Gastroesophageal sphincter (tissue), 3 donors: ENCODE measurements around the gene SLC52A3.

Experiments
- EP300 ChIP-seq: sonication (generic); formaldehyde crosslinking; IDR thresholded peaks from one replicate; pipeline ENCODE4 v1.6.1; 2017; ENCODE audit warnings: antibody characterized with exemption, mild to moderate bottlenecking
- POLR2A ChIP-seq, 2 donors: fragments of 450-650 bp; IDR thresholded peaks; one replicate each; pipeline ENCODE4 v1.6.1; 2017; ENCODE audit warnings: antibody characterized with exemption in 2 of 2, mild to moderate bottlenecking in 2 of 2, moderate library complexity in 1 of 2
- POLR2AphosphoS5 ChIP-seq: sonication (generic); formaldehyde crosslinking; IDR thresholded peaks from one replicate; pipeline ENCODE4 v1.6.1; 2017; ENCODE audit warnings: antibody characterized with exemption
- TF ChIP-seq, protein P1 (sequence below), 4 experiments: fragments of 200-600 bp in 2 of 4; fragments of 450-650 bp in 2 of 4; sonication (generic) in 1 of 4; IDR thresholded peaks; one replicate each; pipeline ENCODE4 v1.5.1; 2017 to 2019; ENCODE audit warnings: antibody characterized with exemption in 4 of 4, mild to moderate bottlenecking in 2 of 4, moderate library complexity in 2 of 4

DNA sequence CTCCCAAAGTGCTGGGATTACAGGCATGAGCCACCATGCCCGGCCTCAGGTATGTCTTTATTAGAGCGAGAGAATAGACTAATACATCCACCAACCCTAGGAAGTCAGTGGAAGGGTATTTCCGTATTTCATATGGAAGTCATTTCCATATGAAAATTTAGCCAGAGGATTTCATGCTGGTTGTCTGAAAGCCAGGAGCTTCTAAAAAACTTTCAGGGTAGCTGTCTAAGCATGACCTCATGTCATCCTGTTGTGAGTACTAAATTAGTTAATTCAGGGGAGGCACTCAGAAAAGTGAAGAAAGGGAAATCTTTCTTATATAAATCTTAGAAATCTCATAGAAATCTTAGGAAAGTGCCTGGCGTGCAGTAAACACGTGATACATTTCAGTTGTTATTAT lies 16.5 kb downstream of the SLC52A3 start:
- TF ChIP-seq POLR2A (IDR thresholded peaks at IDR 0.05) = no peak
- TF ChIP-seq, protein P1, sequence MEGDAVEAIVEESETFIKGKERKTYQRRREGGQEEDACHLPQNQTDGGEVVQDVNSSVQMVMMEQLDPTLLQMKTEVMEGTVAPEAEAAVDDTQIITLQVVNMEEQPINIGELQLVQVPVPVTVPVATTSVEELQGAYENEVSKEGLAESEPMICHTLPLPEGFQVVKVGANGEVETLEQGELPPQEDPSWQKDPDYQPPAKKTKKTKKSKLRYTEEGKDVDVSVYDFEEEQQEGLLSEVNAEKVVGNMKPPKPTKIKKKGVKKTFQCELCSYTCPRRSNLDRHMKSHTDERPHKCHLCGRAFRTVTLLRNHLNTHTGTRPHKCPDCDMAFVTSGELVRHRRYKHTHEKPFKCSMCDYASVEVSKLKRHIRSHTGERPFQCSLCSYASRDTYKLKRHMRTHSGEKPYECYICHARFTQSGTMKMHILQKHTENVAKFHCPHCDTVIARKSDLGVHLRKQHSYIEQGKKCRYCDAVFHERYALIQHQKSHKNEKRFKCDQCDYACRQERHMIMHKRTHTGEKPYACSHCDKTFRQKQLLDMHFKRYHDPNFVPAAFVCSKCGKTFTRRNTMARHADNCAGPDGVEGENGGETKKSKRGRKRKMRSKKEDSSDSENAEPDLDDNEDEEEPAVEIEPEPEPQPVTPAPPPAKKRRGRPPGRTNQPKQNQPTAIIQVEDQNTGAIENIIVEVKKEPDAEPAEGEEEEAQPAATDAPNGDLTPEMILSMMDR (IDR thresholded peaks at IDR 0.05) = no peak
- no peak for TF ChIP-seq EP300
- no peak for TF ChIP-seq POLR2AphosphoS5
